GM19240 (cell line): ENCODE results near the gene IL2RA.
"Not testable (repeated sequence)": the region's sequence is repeated elsewhere in the genome, so short reads cannot be mapped to it uniquely, and the experiment has no call there.

Experiments
- DNase-seq: peaks from one replicate; pipeline ENCODE4 v3.0.0; 2011; ENCODE audit warnings: low spot score; ENCODE audit not compliant: insufficient read length

Gene IL2RA

DNA sequence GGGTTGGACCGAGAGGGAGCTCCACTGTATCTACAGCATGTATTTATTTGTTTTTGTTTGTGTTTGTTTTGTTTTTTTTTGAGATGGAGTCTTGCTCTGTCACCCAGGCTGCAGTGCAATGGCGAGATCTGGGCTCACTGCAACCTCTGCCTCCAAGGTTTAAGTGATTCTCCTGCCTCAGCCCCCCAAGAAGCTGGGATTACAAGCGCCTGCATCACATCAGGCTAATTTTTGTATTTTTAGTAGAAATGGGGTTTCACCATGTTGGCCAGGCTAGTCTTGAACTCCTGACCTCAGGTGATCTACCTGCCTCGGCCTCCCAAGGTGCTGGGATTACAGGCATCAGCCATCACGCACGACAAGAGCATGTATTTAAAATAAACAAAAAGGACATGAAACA lies 18.8 kb downstream of the IL2RA start:
- DNase-seq: not testable (repeated sequence)

DNA sequence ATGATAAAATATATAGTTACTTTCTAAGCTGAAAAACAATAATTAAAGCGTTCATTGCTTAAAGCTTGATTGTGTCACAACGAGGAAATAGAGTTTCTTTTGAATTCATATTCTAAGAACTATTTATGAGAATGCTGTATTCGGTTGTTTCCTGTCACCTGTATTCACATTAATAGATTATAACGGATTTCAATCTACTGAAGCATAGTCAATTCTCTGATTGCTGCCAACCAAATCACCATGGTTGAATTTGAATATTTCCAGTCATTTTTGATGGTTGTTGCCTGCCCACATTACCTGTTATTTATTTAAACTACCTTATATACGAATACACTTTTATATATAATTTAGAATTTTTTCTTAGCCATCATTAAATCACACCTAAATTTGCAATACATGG lies 22.0 kb downstream of the IL2RA start:
- no peak for DNase-seq

DNA sequence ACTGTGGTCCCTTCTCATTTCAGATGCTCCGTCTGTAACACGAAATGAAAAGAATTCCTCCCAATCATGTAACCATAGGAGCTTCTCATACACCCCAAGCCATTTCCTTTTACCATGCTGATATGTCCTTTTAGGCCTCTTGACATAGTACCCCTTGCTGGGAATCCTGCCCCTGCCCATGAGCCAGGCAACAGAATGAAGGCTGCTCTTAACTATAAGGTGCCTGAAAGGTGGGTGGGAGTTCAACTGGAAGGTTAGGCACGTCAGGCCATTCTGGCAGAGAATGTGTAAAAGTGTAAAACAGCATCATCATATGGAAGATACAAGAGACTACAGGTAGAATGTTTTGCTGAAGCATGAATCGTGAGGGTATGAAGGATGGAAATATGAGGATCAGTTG lies 22.5 kb downstream of the IL2RA start:
- no peak for DNase-seq

DNA sequence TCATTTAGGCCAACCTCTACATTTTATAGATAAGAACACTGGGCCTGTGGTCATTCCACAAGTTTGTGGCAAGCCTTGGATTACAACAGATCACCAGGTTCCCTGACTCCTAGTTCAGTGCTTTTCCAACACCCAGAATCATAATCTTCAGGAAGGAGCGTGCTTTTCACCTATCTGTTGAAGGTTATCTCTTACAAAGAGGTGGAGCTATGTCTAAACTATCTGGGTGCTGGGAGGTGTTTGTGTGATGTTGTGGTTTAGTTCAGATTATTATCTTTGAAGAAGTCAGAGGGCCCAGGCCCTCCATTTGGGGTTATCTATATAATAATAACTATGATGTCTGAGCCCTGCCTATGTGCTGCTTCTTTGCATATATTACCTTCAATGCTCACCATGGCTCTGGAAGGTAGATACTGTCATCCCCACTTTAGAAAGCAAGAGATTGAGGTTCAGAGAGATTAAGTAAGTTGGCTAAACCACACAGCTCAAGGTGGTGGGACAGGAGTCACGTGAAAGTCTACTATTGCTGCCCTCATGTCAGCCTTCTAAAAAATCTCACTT lies 24.0 kb downstream of the IL2RA start:
- no peak for DNase-seq

DNA sequence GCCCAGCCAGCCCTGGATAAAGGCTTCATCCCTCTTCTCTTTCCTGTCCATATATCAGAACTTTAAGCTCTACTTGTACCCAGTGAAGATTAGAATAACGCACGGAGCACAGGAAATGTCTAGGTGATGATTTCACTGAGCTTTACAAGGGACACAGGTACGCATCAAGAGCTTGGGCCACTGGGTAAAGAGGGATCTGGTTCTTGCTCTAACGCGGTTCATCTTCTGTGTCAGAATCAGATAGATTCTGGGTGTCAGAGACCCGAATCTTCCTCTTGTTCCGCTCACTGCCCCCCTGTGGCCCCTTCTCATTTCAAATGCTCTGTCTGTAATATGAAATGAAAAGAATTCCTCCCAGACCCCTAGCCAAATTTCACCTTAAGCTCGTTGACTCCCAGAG lies 24.7 kb downstream of the IL2RA start:
- no peak for DNase-seq

DNA sequence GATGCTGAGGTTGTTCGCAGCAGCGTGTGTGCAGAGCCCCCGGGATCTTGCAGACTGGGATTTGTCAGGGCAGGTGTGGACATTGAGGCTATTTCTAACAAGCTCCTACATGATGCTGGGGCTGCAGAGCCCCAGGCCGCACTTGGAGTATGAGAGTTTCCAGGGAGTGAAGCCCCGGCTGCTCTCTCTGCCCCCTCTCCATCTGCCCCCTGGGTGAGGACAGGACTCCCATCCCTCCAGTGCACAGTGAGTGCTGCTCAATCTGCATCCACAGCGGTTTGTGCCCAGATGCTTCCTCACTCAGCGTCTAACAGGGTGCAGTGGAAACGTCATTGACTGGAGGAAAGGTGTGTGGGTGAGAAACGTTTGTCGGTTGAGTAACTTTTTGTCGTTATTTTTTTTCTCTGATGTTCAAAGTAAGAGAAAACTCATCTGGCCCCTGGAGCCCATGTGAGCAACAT lies 25.3 kb downstream of the IL2RA start:
- DNase-seq: no peak

DNA sequence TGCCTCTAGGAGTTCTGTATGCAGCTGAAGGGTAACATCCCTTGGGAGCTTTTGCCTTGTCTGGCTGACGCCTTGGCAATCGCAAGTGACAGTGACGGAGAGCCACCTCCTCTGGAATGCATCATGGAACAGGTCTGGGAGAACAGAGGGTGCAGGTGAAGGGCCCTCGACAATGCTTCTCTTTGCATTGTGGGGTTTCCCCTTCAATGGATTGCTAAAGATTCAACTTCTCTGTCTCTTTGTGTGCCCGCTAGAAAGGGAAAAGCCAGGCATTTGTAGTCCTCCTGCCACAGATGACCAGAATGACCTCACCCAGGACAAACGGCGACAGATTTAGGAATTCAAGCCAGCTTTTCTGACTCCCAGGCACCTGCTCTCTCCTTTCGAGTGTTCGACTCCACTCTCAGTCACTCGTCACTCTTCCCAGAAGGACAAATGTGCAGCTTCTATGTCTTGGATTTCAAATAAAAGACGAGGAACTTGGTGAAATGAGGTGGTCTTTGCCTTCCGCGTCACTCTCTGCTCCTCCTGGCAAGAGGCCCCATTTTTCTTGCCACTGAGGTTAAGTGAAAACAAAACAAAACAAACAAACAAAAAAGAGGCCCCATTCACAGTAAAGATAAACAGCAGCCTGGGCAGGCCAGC lies 26.1 kb downstream of the IL2RA start:
- no peak for DNase-seq

DNA sequence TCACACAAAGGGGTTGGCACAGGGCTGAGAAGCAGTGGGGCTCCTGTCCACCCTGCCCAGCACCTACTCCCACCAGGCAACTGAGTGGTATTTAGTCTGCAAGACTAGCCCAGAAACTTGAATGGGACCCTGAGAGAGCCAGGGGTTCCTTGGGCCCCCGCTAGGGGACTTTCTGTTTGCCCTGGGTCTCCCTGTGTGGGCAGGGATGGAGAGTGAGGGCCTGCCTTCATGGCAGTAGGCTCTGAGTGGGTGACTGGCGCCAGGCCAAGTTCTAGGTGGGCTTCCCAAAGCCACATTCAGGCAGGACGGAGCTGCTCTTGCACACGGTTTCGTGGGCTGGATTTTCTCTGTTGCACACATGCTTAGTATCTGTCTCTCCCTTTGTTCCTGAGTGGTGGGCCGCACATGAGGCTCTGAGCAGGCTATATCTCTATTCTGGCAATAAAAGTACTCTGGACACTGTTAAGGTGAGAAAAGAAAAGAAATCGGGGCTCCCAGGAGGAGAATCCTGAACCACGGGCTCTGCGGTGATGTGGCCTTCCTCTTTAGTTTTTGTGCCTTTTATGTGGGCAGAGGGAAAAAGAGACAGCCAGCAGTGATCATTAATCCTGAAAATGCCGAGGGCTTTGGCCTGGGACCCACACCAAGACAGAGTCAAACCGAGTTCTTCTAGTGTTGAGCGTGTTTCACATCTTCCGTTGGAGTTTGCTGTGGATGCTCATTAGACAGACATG lies 26.9 kb downstream of the IL2RA start:
- DNase-seq: no peak

DNA sequence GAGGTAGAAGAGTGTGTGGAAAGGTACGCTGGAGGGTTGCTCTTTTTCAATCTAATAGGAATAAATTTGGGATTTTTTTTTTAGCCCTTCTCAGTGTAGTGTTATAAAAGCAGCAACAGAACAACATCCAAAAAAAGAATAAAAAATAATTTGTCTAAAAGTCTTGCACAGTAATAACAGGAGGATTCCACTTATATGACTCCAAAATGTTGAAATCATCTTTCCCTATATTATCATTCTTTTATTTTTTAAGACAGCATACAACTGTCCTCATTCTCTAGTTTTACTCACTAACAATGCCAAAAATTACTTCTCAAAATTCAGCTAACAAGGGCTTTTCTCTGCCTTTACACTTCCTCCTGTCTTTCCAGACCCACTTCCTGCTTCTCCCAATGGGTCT lies 27.8 kb downstream of the IL2RA start:
- no peak for DNase-seq

DNA sequence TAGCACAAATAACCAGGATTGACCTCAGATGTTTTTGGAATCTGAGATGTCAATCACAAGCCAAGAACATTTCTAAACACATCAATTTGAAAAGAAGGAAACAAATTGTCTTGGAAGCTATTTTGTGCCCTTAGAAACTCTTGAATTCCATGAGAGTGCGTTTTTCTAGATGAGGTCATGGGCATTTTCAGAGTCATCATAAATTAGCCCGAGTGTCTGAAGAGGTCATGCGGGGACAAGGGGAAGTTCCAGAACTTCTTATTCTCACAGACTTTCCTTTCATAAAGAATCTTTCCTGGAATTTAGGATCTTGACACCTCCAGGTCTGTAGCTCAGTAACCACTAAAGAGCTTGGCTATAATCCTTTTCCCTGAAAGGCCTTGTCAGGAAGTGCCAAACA lies 28.2 kb downstream of the IL2RA start:
- DNase-seq: no peak

DNA sequence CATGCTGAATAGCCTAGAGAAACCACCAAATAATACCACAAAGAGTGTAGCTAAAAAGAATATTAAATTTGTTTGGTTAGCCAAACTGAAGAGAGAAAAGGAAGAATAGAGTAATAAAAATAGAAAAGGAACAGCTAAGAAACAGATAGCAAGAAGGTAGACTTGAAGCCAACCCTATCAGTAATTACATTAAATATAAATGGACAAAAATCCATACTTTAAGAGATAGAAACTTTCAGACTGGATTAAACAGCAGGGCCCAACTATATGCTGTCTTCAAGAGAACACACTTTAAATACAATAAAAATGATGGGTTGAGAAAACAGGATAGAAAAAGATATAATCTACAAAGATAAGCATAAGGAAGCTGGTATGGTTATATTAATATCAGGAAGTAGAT lies 31.2 kb downstream of the IL2RA start:
- no peak for DNase-seq

DNA sequence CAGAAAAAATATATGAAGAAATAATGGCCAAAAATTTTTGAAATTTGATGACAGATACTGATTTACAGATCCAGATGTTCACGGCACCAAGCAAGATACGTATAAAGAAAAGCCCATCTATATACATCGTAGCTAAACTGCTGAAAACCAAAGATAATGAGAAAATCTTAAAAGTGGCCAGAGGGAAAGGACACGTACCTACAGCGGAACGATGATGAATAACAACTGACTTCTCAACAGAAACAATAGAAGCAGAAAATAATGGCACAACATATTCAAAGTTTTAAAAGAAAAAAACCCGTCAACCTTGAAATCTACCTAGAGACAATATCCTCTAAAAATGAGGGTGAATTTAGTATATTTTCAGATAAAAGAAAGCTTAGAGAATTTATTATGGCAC lies 31.9 kb downstream of the IL2RA start:
- DNase-seq: no peak

DNA sequence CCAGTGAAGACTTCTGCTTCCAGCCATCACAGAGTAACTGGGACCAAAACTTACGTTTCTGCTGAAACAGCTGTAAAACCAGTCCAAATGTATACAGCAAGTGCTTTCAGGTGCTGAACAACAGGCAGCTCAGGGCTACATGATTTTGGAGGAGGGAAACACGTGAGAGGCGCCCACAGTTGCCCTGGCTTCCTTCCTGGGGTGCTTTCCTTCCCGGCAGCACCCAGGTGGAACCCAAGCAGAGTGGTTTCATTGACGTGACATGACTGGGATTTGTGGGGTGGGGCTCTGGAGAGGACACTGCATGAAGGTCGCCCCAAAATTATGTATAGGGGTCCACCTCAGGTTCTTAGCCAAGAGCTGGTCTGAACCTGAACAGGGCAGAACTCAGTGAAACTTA lies 34.2 kb downstream of the IL2RA start:
- DNase-seq: no peak

DNA sequence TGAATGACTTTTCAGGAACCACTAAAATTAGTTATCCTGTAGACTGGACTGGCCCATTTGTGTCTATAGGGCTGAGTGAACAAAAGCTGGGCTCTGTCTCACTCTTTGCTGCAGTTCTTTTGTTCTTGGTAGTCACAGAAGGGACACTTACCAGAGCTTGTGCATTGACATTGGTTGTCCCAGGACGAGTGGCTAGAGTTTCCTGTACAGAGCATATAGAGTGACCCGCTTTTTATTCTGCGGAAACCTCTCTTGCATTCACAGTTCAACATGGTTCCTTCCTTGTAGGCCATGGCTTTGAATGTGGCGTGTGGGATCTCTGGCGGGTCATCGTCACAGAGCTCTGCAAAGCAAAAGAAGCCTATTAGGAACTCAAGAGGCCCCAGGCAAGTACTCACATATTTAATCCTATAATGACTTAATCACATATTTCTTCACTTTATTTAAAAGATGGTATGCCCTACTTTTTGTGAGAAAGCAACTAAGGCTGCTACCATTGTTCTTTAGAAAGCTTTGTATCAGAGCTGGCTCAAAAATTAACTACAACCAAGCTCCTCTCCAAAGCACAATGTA lies 36.4 kb downstream of the IL2RA start:
- DNase-seq: no peak

DNA sequence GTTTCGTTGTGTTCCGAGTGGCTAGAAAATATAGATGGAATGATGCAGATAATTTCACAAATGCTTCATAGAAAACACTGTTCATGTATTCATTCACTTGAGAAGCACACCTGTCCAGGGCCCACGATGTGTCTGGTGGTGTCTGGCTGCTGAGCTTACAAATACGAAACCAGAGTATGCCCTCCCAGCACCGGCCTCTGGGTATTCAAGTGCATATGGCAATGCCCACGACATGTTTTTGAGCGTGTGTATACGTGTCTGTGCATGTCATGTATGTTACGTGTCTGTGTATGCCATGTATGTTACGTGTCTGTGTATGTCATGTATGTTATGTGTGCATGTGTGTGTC lies 37.9 kb downstream of the IL2RA start:
- no peak for DNase-seq

DNA sequence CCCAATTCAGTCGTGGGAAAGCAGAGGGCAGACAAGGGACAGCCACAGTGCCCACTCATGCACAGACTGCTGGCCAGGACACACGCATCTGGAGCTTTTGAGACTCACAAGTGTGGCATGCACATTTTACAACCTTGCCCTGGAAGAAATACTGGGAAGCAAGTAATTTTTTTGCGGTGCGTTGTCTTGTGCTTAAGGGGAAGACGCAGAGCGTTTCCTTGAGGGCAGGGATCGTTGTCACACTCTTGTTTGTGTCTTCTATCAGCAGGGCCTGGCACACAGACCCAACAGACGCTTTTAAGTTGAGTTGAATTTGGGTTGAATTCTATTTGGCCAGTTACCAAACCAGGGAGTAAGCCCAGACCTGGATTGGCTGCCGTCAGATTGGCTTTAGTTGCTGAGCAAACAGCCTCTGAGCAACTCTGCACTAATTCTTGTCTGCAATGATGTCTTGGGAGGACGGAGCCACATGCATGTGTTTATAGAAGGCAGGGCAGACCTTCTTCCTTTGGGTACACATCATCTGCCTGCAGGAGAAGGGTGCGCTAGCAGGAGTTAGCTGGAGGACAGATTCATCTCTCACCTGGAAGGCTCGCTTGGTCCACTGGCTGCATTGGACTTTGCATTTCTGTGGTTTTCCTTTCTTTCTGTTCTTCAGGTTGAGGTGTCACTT lies 38.4 kb downstream of the IL2RA start:
- no peak for DNase-seq

DNA sequence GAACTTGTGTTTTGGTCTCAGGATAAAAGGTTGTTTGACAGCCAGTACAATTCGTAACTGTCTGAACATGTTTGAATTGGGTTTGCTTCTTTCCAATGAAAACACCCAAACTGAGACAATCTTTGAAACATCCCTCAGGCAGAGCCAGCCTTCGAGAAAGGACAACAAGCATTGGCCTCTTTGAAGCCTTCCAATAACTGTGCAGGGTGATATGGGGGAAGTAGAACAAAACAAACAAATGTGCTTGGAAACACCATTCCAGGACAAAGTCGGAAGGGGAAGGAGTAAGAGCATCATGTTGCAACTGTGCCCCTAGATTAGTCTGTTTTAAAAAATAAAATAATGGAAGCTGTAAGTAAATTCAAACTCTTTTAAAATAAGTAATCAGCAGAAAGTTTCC lies 39.5 kb downstream of the IL2RA start:
- DNase-seq: no peak

DNA sequence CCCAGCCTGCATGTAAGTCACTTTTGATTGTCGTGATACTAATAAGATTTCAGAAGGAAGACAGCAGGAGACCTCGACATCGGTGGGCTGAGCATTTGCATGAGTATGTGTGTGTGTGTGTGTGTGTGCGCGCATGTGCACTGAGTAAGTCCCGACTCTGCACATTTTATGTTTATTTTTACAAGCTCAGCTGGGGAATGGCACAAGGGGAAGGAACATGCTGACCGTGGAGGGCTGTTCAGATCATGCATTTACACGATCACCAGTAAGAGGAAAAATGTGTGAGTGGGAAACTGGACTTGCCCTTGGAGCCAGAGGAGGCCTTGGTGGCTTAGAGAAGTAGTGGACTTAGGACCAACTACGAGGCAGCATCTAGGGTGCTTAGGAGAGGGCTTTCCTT lies 41.3 kb downstream of the IL2RA start:
- DNase-seq: no peak

DNA sequence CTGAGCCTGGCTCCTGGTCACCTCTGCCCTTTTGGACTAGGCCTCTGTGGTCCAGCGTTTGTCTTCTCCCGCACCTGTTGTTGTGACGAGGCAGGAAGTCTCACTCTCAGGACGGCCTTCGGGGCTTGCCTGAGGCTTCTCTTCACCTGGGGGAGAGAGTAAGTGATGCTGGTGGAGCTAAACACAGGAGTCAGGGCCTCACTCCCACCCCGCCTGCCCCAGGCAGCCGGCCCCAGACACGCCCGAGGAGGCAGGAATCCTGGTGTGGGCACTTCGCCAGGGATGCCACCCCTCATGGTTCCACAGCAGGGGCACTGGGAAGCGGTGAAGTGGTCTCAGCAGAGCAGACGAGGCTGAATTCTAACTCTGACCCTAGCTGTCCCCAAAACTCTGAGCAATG lies 42.4 kb downstream of the IL2RA start:
- DNase-seq: no peak

DNA sequence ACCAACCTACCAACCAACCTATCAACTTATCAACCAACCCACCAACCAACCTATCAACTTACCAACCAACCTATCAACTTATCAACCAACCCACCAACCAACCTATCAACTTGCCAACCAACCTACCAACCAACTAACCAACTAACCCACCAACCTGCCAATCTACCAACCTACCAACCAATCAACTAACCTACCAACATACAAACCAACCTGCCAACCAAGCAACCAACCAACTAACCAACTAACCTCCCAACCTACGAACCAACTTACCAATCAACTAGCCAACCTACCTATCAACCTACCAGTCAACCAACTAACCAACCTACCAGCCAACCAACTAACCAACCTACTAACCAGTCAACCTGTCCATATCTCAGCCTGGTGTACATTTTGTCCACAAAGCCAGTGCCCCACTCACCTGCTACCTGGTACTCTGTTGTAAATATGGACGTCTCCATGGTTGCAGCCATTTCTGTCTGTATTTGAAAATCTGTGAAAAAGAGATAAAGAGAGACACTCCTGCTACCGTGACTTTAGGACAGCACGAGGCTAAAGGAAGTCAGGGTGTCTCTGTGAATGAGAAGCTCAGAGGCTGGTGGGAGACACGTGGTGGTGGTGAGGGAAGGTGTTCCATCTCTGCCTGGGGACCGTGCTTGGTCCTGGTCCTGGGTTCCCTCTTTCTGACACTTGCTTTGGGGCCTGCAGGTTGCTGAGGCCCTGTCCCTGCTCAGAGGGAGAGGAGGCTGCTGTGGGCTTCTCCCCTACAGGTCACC lies 43.0 kb downstream of the IL2RA start:
- DNase-seq: no peak

DNA sequence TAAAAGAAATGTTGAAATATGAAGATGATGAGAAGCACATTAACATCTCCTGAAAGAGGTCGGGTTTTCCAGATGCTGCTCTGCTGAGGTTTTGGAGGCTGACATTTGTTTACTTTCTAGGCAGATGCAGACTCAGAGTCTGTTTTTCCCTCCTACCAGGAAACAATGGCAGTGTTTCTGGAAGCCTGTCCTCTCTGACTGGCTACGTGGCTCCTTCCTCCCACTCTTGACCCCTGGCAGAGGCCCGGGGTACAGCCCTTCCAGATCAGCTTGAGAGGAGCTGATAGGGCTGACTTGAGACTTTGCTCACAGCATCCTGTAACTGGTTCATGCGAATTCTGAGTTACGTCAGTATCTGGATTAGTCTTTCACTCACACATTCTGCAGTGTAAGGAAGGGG lies 43.7 kb downstream of the IL2RA start:
- no peak for DNase-seq
